Activated CD4-positive, CD25-positive, alpha-beta regulatory T cell (primary cell): ENCODE data around the gene PTPRK.

ENCODE experiments used
- DNase-seq, 4 experiments: peaks; one replicate each; lab custom pipeline; 2025; lab: John Stamatoyannopoulos, UW

The PTPRK gene

DNA sequence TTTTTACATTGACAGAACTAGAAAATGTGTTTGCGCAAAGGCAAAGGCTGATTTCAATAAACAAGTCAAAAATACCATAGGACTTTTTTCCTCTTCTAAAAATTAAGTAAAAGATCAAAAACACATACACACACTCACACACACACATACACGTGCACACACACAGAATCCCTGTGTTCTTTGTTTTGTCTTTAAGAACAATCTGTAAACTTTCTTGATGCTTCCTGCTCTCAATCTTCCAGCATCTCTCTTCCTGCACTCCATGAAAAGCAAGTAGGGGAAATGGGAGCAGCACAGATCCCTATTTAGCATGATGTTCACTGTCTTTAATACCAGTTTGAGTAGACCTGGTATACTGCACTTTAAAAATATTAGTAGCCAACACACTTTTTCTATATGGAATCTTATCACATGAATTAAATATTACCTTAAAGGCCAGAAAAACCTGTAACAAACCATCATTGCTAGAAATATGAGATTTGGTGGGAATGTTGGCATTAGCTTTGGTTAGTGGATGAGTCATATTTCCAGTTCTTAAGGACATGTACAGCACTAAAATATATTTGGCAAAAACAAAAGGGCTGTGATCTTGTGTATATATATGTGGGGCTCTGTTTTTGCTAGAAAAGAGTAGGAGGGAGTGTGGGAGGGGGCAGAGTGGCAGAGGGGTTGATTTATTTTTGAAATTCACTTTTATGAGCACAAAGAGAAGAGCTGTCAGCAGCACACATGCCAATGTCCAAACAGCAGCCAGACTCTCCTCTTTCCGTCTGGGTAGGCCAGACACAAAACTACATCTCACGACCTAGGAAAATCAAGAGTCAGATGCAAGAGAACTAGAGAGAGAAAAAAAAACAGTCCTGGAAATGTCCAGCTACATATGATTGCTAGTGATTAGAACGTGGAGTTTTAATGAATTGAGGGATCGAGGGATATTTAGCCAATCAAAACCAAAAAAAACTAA is 4.6 kb downstream of the PTPRK start:
- no peak for DNase-seq

DNA sequence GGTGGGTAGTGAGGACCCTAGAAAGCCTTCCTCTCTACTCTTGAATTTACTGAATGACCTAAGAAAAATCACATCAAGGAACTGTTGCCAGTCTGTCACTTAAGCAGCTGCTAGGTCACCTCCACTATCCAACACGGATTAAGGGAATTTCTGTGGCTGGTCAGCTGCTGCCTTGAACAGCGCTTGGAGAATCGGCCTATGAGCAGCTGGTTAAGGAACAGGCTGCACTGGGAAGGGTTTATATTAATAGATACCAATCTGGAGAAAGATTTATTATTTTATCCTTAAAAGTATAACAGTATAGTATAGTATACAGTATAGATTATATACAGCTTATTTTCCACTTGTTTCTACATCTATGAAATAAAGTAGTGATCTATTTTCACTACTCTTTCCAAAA is 6.5 kb downstream of the PTPRK start:
- DNase-seq: no peak

DNA sequence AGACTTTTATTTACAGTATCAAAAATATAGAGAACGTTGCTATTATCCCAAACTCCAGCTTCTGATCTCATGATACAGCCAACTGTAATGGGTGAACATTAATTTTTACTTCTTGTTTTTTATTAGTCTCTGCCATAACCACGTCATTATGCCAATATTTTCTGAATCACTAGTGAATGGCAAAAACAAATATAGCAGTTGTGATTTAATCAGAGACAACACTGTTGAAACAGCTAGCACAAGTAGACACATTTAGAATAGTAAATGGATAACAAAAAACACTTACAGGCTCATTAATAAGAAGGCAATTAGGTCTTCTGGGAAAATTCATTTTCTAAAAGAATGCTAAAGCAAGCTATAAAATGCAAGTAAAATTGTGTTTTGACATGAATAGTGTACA is 8.1 kb downstream of the PTPRK start:
- DNase-seq: no peak

DNA sequence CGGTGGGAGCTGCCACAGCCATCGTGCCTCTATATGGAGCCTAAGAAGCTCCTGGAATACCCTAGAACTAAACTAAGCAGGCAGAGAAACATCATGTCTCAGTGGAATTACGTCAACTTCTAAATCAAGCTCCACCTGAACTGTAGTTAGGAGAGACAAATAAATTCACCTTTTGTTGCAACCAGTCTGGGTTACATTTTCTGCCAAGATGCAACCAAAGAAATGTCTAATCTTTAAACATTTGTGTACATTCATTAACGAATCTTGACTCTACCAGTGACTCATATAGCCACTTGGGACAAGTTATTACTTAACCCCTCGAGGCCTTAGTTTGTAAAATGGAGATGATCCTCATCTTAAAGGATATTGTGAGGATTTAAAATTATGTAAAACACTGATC is 8.9 kb downstream of the PTPRK start:
- DNase-seq: no peak

DNA sequence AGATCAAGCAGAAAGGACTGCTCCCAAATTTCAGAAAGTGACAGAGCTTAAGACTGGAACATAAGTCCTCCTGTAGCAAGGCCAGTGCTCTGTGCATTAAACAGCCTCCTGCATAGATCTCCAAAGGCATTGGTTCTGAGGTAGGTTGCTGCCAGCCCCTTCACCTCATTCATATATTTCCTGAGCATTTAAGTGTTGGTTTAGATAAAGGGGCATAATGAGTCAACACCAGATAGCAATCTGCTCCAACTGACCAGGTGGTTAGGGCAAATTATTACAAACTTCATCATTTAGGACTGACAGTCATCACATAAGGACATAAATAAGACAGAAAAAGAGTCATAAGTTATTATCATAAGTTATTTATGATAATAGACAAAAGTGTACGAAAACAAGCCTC is 10.7 kb downstream of the PTPRK start:
- no peak for DNase-seq

DNA sequence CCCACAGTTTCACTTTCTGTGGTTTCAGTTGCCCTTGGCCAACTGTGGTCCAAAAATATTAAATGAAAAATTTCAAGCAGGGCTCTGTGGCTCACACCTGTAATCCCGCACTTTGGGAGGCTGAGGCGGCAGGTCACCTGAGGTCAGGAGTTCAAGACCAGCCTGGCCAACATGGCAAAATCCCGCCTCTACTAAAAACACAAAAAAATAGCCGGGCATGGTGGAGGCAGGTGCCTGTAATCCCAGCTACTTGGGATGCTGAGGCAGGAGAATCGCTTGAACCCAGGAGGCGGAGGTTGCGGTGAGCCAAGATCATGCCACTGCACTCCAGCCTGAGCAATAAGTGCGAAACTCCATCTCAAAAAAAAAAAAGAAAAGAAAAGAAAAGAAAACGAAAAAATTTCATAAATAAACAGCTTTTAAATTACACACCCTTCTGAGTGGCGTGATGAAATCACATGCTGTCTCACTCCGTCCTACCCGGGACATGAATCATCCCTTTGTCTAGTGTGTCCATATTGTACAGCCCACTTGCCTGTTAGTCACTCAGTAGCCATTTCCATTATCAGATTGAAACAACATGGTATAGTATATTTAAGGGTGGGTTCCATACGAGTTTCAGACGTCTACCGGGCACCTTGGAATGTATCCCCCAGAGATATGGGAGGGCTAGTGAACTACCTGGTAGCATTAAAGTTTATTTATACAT is 11.7 kb downstream of the PTPRK start:
- no peak for DNase-seq

DNA sequence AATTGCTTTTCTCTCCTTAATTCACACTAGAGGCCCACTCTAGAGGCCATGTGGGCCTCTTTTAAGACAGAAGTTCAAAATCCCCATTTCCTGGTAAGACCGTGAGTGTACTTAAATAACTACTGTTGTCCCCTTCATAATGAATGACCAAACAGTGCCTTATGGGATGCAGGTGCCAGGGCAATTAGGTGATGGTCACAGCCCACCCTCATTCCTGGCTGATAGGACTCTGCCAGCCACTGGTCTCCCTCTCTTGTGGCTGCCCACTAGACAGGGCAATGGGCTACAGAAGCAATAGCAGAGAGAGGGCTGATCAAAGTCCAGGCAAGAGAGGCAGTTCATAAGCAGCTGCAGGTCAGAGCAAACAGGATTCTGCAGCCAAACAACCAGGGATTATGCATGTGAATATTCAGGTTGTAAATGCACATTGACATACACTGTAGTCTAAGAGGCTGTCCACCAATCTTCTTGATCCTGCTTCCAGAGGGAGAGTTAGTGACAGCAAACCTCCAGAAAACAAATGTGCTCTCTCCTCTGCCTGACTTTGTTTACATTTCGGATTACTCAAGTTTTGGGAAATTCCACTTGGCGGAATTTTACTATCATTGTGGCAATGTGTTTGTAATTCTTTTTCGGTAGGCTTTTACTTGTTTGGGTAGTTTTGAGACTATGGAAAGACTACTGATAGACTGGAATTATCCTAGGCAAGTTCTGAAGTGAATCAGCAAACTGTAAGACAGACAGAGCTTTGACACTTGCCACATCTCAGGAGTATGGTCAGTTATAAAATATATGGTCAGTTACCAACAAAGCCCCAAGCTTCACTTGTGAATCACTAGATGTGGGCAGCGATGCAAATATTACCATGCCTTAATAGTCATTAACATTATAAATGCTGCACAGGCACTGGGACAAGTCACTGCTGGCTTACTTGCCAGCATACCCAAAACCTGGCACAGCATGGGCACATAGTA is 12.8 kb downstream of the PTPRK start:
- no peak for DNase-seq

DNA sequence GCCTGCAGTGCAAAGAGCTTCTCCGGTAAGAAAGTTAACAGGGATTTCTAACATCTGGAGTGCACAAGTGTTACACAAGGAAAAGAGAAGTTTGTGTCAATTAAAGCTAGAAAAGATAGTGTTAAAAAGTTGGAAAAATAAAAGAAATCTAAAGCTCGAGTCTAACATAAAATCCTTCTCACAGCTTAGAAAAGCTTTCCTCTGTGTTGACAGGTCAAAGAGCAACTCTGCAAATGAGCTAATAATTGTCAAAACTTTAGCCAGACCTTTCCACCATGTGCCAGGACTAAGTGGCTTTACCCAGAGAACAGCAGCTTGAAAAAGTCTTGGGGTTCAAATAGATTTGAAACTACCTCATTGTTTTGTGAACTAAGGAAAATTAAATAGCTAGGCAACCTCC is 14.8 kb downstream of the PTPRK start:
- DNase-seq: no peak

DNA sequence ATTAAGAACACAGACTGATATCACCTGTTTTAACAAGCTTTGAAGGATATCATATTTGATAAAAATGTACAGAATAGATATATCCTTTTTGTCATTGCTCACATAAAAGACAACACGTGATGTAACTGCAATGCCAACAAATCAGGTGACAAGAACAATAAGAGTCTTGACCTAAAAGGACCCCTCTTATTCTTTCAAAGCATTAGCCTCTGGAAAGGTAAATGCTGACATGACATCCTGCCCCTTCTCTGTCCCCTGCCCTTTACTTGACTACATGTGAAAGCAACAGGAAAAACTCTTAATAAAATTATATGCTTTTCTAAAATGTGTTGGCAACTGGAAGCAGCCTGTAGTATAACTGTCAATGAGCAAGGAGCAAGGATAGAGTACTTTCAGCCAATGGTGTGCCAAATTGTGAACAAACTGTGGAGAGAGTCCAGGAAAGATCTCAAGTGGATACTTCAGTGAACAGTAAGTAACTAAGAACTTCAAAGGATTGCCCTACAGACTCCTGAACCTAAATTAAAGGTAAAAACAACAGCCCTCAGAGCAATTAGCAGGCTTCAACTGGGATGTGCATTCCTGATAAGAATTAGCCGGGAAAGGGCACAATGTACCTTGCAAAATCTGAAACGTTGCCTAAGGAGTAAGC is 16.3 kb downstream of the PTPRK start:
- no peak for DNase-seq

DNA sequence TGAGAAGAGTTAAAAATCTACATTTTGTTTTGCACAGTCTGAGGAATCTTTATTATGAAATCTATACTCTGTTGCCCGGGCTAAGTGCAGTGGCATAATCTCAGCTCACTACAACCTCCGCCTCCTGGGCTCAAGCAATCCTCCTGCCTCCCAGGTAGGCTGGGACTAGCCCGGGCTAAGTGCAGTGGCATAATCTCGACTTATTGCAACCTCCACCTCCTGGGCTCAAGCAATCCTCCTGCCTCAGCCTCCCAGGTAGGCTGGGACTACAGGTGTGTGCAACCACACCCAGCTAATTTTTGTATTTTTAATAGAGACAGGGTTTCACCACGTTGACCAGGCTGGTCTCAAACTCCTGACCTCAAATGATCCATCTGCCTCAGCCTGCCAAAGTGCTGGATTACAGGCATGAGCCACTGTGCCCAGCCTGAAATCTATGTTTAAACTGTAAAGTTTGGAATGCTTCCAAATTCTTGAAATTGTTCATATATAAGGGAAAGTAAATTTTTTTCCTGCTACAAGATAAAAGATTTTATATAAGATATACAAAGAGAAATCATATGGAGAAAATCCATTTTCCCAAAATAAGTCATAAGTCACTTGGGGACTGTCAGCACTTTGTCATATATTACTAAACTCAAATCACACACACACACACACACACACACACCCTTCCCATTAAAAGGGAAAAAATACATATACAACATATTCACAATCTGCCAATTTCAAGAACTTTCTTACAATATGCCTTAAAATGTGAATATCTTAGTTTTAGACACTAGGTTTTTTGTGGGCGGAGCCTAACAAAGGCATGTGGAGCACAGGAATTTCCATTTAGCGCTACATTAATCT is 19.4 kb downstream of the PTPRK start:
- no peak for DNase-seq

DNA sequence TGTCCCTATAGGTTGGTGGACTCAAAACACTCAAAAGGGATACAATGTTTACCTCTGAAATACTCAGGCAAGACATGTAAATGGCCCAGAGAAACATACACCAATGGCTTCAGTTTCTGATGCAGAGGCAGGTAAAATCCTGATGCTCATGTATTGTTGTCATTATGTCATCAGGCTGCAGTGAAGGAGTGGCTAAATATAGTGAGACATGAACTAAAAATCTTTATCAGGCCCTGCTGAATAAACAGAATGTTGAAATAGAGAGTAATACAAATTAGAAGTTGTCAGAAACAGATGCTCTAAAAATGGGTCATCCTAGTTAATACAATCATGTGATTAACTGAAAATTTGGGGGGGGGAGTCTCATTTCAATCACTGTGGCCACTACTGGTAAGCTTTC is 20.4 kb downstream of the PTPRK start:
- no peak for DNase-seq

DNA sequence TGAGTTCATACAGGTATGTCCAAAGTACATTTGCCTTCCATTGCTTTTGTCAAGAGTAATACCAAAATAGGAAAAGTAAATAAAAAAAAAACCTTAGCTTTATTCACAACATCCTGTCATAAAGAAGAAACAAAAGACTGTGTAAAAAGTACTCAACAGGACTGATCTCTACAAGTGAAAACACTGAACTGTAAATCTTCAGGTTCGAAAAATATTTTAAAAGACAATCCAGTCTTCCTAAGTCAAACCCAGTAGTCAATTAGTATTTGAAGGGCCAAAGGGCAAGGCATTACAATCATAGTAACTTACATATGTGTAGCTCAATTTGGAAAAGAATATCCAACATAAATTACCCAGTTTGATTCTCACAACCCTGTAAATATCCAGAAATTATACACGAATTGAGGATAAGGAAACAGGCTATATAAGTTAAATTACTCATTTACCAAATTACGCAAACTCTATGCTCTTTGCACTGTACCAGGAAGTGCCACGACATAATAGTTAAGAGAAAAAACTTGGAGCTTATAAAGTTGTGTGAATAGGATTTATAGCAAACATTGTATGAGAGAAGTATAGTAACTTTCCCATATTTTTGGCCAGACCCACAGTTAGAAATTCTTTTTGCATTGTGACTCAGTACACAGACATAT is 21.2 kb downstream of the PTPRK start:
- DNase-seq: no peak

DNA sequence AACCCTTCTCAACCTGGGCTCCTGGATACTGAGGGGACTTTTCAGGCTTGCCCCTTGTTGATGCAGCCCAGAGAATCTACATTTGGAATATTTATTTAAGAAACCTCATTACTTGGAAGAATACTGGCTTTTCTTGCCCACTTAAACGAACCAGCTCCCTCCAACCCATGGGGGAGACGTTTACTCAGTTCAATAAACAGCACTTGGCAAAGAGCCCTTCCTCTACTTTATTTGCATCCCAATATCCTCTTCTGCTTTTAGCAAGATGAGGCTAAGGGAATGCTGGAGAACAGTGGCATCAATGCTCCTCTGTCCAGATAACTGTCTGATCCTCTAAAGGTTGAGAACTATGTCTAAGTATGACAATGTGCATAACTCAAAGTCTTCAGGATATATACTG is 22.2 kb downstream of the PTPRK start:
- no peak for DNase-seq

DNA sequence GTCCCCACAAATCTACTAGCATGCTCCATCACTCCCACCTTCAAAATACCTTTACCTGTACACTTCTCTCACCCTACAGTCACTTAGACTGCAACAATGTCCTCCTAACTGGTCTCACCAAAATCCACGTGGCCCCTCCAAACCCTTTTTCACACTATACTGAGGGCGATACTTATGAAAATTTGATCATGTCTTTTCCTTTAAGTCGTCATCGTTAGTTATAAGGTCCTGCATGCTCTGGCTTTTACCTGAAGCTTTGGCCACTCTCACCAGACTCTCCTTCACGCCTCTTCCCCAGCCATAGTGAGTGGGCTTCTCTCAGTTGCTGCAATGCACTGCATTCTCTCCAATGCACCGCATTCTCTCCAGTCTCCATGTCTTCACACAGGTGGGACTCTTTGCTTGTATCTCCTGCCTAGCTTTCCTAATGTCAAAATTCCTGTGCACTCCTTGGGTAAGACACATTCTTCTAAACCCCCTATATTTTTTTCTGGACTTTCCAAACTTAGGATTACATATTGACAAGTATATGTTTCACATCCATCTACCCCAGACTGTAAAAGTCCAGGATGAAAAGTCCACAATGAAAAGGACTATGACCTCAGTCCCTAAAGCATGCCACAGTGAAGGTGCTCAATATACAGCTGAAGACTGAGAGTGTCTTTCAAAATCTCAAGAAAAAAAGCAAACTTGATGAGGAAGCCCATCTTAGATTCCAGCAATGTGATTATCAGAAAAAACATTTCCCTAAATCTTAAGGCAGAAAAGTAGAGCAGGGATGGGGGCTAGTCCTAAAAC is 24.7 kb downstream of the PTPRK start:
- DNase-seq: no peak

DNA sequence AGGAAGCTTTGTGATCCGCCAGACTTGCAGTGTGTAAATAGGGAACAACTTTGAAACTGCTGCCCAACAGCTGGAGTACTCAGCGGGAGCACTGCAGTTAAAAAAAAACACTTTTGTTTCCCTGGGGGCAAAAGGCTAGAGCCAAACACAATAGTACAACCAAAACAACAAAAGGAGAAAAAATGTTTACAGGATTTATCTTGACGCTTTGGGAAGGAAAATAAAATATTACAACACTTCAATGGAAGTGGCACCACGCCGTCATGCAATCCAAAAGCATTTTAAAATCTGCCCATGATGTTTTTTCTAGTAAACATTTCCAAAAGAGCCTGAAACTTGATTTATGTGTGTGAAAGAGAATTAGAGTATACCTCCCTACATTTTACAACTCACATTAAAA is 26.0 kb downstream of the PTPRK start:
- no peak for DNase-seq

DNA sequence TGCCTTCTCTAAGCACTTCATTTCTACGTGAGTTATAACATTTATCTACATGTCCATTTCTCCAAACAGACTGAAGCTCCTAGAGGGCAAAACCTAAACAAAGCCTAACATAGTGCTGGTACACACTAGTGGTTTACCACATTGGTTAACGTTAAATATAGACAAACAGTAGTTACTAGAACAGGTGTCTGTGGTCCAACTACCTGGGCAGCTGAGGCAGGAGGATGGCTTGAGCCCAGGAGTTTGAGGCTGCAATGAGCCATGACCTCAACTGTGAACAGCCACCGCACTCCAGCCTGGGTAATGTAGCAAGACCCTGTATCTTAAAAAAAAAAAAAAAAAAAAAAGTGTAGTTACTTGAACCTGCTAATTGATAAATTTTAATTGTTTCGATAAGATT is 26.5 kb downstream of the PTPRK start:
- no peak for DNase-seq

DNA sequence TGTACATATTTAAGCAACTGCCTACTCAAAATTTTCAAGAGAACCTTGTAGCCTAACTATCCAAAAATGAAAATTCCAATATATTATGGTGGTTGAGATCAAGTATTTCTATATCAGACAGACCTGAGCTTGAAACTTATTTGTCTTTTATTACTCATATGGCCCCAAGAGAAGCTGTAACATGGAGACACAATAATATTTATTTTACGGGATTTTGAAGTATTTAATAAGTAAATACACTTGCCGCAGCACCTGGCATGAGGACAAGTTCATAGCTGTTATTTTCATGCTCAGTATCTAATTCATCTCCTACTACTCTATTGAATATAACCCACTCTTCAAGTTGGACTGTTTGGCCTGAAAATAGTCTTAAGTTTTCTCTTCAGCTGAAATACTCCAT is 28.0 kb downstream of the PTPRK start:
- no peak for DNase-seq

DNA sequence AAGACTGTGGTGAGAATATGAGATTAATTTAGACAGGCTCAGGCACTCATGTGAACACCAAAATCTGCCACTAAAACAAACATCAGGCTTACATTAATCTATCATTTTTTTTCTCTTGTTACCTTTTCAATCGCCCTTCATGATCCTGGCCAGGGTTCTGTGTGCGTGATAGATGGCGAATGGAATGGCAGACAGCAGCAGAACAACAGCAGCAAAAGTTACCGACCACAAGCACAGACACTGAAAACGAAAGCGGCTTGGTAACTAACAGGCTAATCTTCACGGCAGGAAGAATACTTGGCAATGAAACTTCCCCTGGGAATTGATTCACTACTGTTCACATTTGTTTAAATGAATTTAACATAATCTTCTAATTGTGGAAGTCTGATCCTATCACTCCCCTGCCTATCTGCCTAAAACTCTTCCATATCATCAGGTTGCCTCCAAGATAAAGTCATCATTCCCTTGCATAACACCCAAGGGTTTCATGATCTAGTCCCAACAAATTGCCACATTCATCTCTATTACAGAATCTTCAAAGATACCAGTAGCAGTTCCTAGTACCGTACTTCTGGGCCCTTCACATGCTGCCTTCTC is 28.7 kb downstream of the PTPRK start:
- DNase-seq: no peak

DNA sequence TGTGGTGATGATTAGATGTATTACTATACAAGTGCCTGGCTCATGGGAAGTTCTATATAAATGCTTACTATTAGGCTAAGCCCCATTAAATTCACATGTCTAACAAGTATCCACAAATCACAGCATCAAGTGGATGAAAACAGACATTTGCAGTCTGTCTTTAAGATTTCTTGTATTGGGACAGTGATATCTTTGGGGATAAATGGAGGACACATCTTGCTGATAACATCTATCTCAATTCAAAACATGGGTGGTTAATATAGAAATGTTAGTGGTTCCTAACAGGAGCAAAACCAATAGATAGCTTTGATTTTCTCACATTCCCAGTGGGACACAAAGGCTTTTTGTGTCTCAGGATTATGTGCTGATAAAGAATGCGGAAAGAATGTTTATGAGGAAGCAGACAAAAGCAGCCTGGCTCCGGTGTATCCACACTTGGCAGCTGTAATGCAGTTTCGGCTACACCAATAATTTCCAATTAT is 29.3 kb downstream of the PTPRK start:
- no peak for DNase-seq
